Measurements from ENCODE around the gene COMMD8.

DNA sequence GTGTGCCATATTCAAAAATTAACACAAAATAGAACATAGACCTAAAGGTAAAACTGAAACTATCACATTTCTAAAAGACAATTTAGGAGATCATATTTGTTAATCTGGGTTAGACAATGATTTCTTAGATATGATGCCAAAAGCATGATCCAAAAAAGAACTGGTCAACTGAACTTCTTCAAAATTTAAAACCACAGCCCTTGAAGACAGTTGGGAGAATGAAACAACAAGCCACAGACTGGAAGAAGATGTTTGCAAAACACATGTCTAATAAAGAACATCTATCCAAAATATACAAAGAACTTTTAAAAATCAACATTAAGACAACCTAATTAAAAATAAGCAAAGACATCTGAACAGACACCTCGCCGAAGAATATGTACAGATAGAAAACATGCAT is 19.5 kb downstream of the COMMD8 start:
- TF ChIP-seq, protein P1, sequence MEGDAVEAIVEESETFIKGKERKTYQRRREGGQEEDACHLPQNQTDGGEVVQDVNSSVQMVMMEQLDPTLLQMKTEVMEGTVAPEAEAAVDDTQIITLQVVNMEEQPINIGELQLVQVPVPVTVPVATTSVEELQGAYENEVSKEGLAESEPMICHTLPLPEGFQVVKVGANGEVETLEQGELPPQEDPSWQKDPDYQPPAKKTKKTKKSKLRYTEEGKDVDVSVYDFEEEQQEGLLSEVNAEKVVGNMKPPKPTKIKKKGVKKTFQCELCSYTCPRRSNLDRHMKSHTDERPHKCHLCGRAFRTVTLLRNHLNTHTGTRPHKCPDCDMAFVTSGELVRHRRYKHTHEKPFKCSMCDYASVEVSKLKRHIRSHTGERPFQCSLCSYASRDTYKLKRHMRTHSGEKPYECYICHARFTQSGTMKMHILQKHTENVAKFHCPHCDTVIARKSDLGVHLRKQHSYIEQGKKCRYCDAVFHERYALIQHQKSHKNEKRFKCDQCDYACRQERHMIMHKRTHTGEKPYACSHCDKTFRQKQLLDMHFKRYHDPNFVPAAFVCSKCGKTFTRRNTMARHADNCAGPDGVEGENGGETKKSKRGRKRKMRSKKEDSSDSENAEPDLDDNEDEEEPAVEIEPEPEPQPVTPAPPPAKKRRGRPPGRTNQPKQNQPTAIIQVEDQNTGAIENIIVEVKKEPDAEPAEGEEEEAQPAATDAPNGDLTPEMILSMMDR (IDR thresholded peaks at IDR 0.05) = no peak
- no peak for TF ChIP-seq POLR2A (IDR thresholded peaks at IDR 0.05)
